ENCODE measurements around the gene FLVCR2. TPM values are rescaled to one million over a fixed set of nuclear protein-coding genes. Genes with fewer than 3 reads are reported as not detected.

Gene FLVCR2
- total RNA-seq, 1 donor from 2014 or later: 1.7 TPM

- Mint-ChIP-seq H3K36me3 (ENCODE audit: low read depth) (peaks cover 2% of the 10 kb centered on the region), H3K9me3 (ENCODE audit: low read depth) (peaks cover 3% of the 10 kb centered on the region), H3K27me3 (ENCODE audit: low read depth) (peaks cover 30% of the 10 kb centered on the region)
These were observed 9.0 kb downstream of the FLVCR2 start for GRCh38 chr14:75587388-75587787.

GRCh38 chr14:75589931-75590330 is 11.5 kb downstream of the FLVCR2 start:
- Mint-ChIP-seq H3K36me3 (ENCODE audit: low read depth) (peaks cover 2% of the 10 kb centered on the region), H3K27ac (ENCODE audit: unreplicated experiment) (no peak overlapping the region)

More at GRCh38 chr14:75587388-75587787, 9.0 kb downstream of the FLVCR2 start:
- Mint-ChIP-seq H3K27ac (ENCODE audit: unreplicated experiment) (no peak overlapping the region), H3K4me1 (ENCODE audit: low read depth) (no peaks in the 10 kb centered on the region), H3K4me3 (ENCODE audit: unreplicated experiment) (no peak overlapping the region)
- TF ChIP-seq CTCF (IDR thresholded peaks at IDR 0.05): no peak
- no peak for DNase-seq (ENCODE audit: low spot score)

GRCh38 chr14:75591331-75591946 is 13.0 kb downstream of the FLVCR2 start:
- no peak for DNase-seq (ENCODE audit: low spot score)
- Mint-ChIP-seq H3K4me3 (ENCODE audit: unreplicated experiment) (no peak overlapping the region), H3K4me1 (ENCODE audit: low read depth) (no peaks in the 10 kb centered on the region), H3K36me3 (ENCODE audit: low read depth) (peaks cover 2% of the 10 kb centered on the region), H3K9me3 (ENCODE audit: low read depth) (peaks cover 6% of the 10 kb centered on the region), H3K27me3 (ENCODE audit: low read depth) (peaks cover 18% of the 10 kb centered on the region), H3K27ac (ENCODE audit: unreplicated experiment) (no peak overlapping the region)
- TF ChIP-seq CTCF (IDR thresholded peaks at IDR 0.05): peak; percentile 22

More at GRCh38 chr14:75589931-75590330, 11.5 kb downstream of the FLVCR2 start:
- peaks cover 6% of the 10 kb centered on the region for H3K9me3 Mint-ChIP-seq (ENCODE audit: low read depth)
- DNase-seq (ENCODE audit: low spot score): no peak
- H3K4me3 Mint-ChIP-seq (ENCODE audit: unreplicated experiment): no peak overlapping the region
- H3K27me3 Mint-ChIP-seq (ENCODE audit: low read depth): peaks cover 28% of the 10 kb centered on the region
- no peak for TF ChIP-seq CTCF (IDR thresholded peaks at IDR 0.05)
- H3K4me1 Mint-ChIP-seq (ENCODE audit: low read depth): no peaks in the 10 kb centered on the region

DNA sequence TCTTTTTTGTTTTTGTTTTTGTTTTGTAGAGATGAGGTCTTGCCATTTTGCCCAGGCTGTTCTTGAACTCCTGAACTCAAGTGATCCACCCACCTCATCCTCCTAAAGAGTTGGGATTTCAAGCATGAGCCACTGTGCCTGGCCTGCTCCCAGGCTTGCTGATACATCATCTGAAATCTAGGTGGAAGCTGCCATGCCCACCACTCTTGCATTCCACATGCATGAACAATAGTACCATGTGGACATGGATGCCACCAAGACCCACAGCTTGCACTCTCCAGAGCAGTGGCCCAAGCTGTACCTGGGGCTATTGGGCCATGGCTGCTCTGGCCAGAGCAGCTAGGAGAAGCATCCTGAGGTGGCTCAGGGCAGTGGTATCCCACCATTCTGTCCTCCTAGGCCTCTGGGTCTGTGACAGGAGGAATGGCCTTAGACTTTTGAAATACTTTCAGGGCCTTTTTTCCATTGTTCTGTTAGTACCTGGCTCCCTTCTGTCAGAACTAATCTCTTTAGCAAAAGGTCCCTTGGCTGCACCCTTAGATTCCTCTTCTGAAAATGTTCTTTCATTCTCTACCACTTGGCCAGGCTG is 13.7 kb downstream of the FLVCR2 start:
- no peak for TF ChIP-seq CTCF (IDR thresholded peaks at IDR 0.05)
- peaks cover 2% of the 10 kb centered on the region for H3K36me3 Mint-ChIP-seq (ENCODE audit: low read depth)
- H3K27ac Mint-ChIP-seq (ENCODE audit: unreplicated experiment): no peak overlapping the region
- H3K9me3 Mint-ChIP-seq (ENCODE audit: low read depth): peaks cover 6% of the 10 kb centered on the region
- H3K27me3 Mint-ChIP-seq (ENCODE audit: low read depth): peaks cover 15% of the 10 kb centered on the region
- no peaks in the 10 kb centered on the region for H3K4me1 Mint-ChIP-seq (ENCODE audit: low read depth)
- H3K4me3 Mint-ChIP-seq (ENCODE audit: unreplicated experiment): no peak overlapping the region
- no peak for DNase-seq (ENCODE audit: low spot score)

- TF ChIP-seq CTCF (IDR thresholded peaks at IDR 0.05): no peak
- H3K36me3 Mint-ChIP-seq (ENCODE audit: low read depth): no peaks in the 10 kb centered on the region
- no peak for DNase-seq (ENCODE audit: low spot score)
- peaks cover 6% of the 10 kb centered on the region for H3K9me3 Mint-ChIP-seq (ENCODE audit: low read depth)
- no peak overlapping the region for H3K4me3 Mint-ChIP-seq (ENCODE audit: unreplicated experiment)
- no peak overlapping the region for H3K27ac Mint-ChIP-seq (ENCODE audit: unreplicated experiment)
- H3K27me3 Mint-ChIP-seq (ENCODE audit: low read depth): peaks cover 10% of the 10 kb centered on the region
- H3K4me1 Mint-ChIP-seq (ENCODE audit: low read depth): no peaks in the 10 kb centered on the region
These were observed 16.8 kb downstream of the FLVCR2 start for GRCh38 chr14:75595226-75595625.

Measured in chondrocyte (in vitro differentiated cells).